ENCODE results near the gene ARL17B.
A peak's percentile ranks its signal among the peaks of the same experiment; 100 is the strongest.
"Not testable (repeated sequence)": the region's sequence is repeated elsewhere in the genome, so short reads cannot be mapped to it uniquely, and the experiment has no call there.

ARL17B gene

GRCh38 chr17:46254215-46254614 is 107.4 kb downstream of the ARL17B start:
- CTCF ChIA-PET = interaction anchor here (0.7 to 1.1 kb wide), 3 partner anchors 250 to 489 kb away, joined by 3 to 4 read pairs (median 3); no protein-coding TSS in a partner anchor
- POLR2A ChIA-PET; H3K36me3 ChIP-seq (ENCODE audit: control insufficient read depth in 2 of 2, insufficient read depth in 1 of 2, low read length in 2 of 2); H3K4me3 ChIP-seq (ENCODE audit: low read depth, low read length); H3K9me3 ChIP-seq (ENCODE audit: control insufficient read depth, insufficient read depth, low read depth, low read length); H3K27ac ChIP-seq (ENCODE audit: extremely low read depth, low read depth, low read length); H3K4me1 ChIP-seq (ENCODE audit: control insufficient read depth, insufficient read depth, low read length): not testable (repeated sequence)
- TF ChIP-seq ZNF518A (tag by site-specific recombination; conservative IDR thresholded peaks at IDR 0.05; ENCODE audit: low read depth) (peak; percentile 47), ZNF394 (tag by site-specific recombination; IDR thresholded peaks at IDR 0.05; ENCODE audit: borderline replicate concordance) (peak; percentile 41; the same call in 1 of the 2 replicates), ZNF426 (tag by site-specific recombination; IDR thresholded peaks at IDR 0.05) (peak; percentile 13; the same call in 1 of the 2 replicates)

- H3K27ac ChIP-seq (ENCODE audit: extremely low read depth, low read depth, low read length); POLR2A ChIA-PET; H3K36me3 ChIP-seq (ENCODE audit: control insufficient read depth in 2 of 2, insufficient read depth in 1 of 2, low read length in 2 of 2); H3K9me3 ChIP-seq (ENCODE audit: control insufficient read depth, insufficient read depth, low read depth, low read length); H3K4me1 ChIP-seq (ENCODE audit: control insufficient read depth, insufficient read depth, low read length); H3K4me3 ChIP-seq (ENCODE audit: low read depth, low read length): not testable (repeated sequence)
- CTCF ChIA-PET = interaction anchor here (0.6 to 1.1 kb wide), 4 partner anchors 10 to 251 kb away, joined by 3 to 4 read pairs (median 3); no protein-coding TSS in a partner anchor
- TF ChIP-seq BCL11B (tag by site-specific recombination; IDR thresholded peaks at IDR 0.05; ENCODE audit: low read depth) = 0 out of 2 replicates have a peak, but pooled peaks have one; percentile 22
- peak; percentile 48; the same call in 1 of the 2 replicates for TF ChIP-seq CTCF (tag by site-specific recombination; IDR thresholded peaks at IDR 0.05)
- TF ChIP-seq ZNF654 (tag by site-specific recombination; IDR thresholded peaks at IDR 0.05; ENCODE audit: low read depth) = peak; percentile 49
- TF ChIP-seq ZBTB11 (tag by site-specific recombination; conservative IDR thresholded peaks at IDR 0.05; ENCODE audit: low read depth) = 0 out of 2 replicates have a peak, but pooled peaks have one; percentile 12
- TF ChIP-seq ZNF335 (tag by site-specific recombination; conservative IDR thresholded peaks at IDR 0.05) = 0 out of 2 replicates have a peak, but pooled peaks have one; percentile 18
- TF ChIP-seq ZNF2 (tag by site-specific recombination; IDR thresholded peaks at IDR 0.05) = peak; percentile 52; the same call in 1 of the 2 replicates
Measured at GRCh38 chr17:46253722-46254121, 107.8 kb downstream of the ARL17B start.

- CTCF ChIA-PET; H3K36me3 ChIP-seq (ENCODE audit: control insufficient read depth in 2 of 2, insufficient read depth in 1 of 2, low read length in 2 of 2); H3K4me3 ChIP-seq (ENCODE audit: low read depth, low read length); H3K9me3 ChIP-seq (ENCODE audit: control insufficient read depth, insufficient read depth, low read depth, low read length); H3K27ac ChIP-seq (ENCODE audit: extremely low read depth, low read depth, low read length); POLR2A ChIA-PET; H3K4me1 ChIP-seq (ENCODE audit: control insufficient read depth, insufficient read depth, low read length): not testable (repeated sequence)
- peak; percentile 52 for TF ChIP-seq KLF1 (tag by site-specific recombination; IDR thresholded peaks at IDR 0.05)
Measured at GRCh38 chr17:46252804-46253203, 108.8 kb downstream of the ARL17B start.

All from HEK293 (cell line).